ENCODE data around the gene OXSR1.

- TF ChIP-seq, protein P1, sequence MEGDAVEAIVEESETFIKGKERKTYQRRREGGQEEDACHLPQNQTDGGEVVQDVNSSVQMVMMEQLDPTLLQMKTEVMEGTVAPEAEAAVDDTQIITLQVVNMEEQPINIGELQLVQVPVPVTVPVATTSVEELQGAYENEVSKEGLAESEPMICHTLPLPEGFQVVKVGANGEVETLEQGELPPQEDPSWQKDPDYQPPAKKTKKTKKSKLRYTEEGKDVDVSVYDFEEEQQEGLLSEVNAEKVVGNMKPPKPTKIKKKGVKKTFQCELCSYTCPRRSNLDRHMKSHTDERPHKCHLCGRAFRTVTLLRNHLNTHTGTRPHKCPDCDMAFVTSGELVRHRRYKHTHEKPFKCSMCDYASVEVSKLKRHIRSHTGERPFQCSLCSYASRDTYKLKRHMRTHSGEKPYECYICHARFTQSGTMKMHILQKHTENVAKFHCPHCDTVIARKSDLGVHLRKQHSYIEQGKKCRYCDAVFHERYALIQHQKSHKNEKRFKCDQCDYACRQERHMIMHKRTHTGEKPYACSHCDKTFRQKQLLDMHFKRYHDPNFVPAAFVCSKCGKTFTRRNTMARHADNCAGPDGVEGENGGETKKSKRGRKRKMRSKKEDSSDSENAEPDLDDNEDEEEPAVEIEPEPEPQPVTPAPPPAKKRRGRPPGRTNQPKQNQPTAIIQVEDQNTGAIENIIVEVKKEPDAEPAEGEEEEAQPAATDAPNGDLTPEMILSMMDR (conservative IDR thresholded peaks at IDR 0.05; ENCODE audit: low read length): no peak
- no peak for TF ChIP-seq EZH2phosphoT487 (IDR thresholded peaks at IDR 0.05; ENCODE audit: borderline replicate concordance)
Observed at GRCh38 chr3:38210141-38210757, 44.9 kb downstream of the OXSR1 start.

Data from Loucy (cell line).